ENCODE results near the gene ABRAXAS1. TPM values are rescaled to one million over a fixed set of nuclear protein-coding genes. Genes with fewer than 3 reads are reported as not detected.
A peak's percentile ranks its signal among the peaks of the same experiment; 100 is the strongest.

Gene ABRAXAS1
- total and polyA plus RNA-seq, 2 of the 13 experiments (the other 11 are each of a cell fraction or from before 2014, with no cell fraction given) = 14.1 to 14.7 TPM

- TF ChIP-seq PRDM4 (CRISPR knock-in tag; IDR thresholded peaks at IDR 0.05; ENCODE audit: borderline replicate concordance) (no peak), KLF15 (CRISPR knock-in tag; IDR thresholded peaks at IDR 0.05; ENCODE audit: borderline replicate concordance) (no peak), BRCA1 (CRISPR knock-in tag; IDR thresholded peaks at IDR 0.05) (peak; percentile 73; the same call in 1 of the 2 replicates), FOSL1 (CRISPR knock-in tag; IDR thresholded peaks at IDR 0.05; ENCODE audit: borderline replicate concordance) (no peak), ZNF773 (CRISPR knock-in tag; IDR thresholded peaks at IDR 0.05; ENCODE audit: borderline replicate concordance) (no peak), ZNF337 (CRISPR knock-in tag; IDR thresholded peaks at IDR 0.05; ENCODE audit: borderline replicate concordance, low read depth) (no peak; the same call in 1 of the 2 replicates), HES4 (CRISPR knock-in tag; IDR thresholded peaks at IDR 0.05; ENCODE audit: borderline replicate concordance) (no peak), PAWR (CRISPR knock-in tag; IDR thresholded peaks at IDR 0.05; ENCODE audit: borderline replicate concordance) (no peak), ZBTB43 (CRISPR knock-in tag; conservative IDR thresholded peaks at IDR 0.05) (no peak), REXO4 (CRISPR knock-in tag; IDR thresholded peaks at IDR 0.05; ENCODE audit: borderline replicate concordance) (0 out of 2 replicates have a peak, but pooled peaks have one; percentile 66), ELF3 (CRISPR knock-in tag; IDR thresholded peaks at IDR 0.05) (peak; percentile 48), POLR2G (IDR thresholded peaks at IDR 0.05; ENCODE audit: low read depth, low read length) (peak; percentile 85), HMGXB3 (CRISPR knock-in tag; IDR thresholded peaks at IDR 0.05; ENCODE audit: borderline replicate concordance) (no peak), SATB2 (CRISPR knock-in tag; IDR thresholded peaks at IDR 0.05) (0 out of 2 replicates have a peak, but pooled peaks have one; percentile 27), MXI1 (IDR thresholded peaks at IDR 0.05; ENCODE audit: borderline replicate concordance, low read depth, low read length) (peak; percentile 59; the same call in 1 of the 3 replicates), PRMT3 (CRISPR knock-in tag; IDR thresholded peaks at IDR 0.05; ENCODE audit: borderline replicate concordance, low read depth) (peak; percentile 85; the same call in 1 of the 2 replicates), HNRNPK (IDR thresholded peaks at IDR 0.05; ENCODE audit: low read depth, low read length, poor library complexity, severe bottlenecking) (no peak), THAP8 (CRISPR knock-in tag; IDR thresholded peaks at IDR 0.05; ENCODE audit: borderline replicate concordance) (peak; percentile 69; the same call in 1 of the 2 replicates)
These were observed at the start of gene ABRAXAS1 (continued) for GRCh38 chr4:83484500-83485461.

Data from HepG2 (cell line).